ENCODE measurements around the gene CFAP99. TPM values are rescaled to one million over a fixed set of nuclear protein-coding genes. Genes with fewer than 3 reads are reported as not detected.

The CFAP99 gene
- total and polyA plus RNA-seq, 9 of the 15 experiments (the other 6 are each of a cell fraction or from before 2014, with no cell fraction given) = 0.07 to 0.18 (median 0.09) TPM; not detected in 6

DNA sequence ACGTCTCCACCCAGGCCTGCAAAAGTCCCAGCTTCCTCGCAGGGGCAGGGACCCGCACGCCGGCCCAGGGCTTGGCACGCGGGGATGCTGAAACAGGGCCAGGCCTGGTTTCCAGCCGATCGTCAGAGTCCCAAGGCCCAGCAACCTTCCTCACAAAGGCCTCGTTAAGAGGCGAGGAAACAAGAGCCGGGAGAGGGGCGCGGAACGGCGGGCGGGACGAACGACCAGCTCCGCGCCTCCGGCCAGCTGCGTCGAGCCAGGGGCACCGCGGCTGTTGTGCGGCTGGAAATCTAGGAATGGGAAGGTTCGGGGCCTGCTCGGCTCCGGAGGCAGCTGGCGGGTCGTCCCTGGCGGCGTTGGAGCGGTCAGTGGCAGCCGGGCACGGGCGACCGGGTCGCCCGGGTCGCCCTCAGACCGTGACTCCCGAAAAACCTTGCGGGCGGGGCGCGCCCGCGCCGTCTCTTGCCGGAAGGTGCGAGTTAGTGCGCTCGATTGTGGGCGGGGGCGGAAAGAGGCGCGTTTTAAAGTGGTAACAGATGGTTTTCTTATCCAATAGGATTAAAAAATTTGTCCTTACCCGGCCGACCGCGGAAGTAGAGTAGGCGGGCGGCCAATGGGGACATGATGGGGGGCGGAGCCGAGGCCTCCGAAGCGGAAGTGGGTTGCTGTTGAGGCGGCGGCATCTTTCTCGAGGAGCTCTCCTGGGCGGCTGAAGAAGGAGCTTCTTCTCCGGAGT is 49.9 kb downstream of the CFAP99 start, which contains the start of gene RNF4 (continued):
- TF ChIP-seq ILF3 (IDR thresholded peaks at IDR 0.05; ENCODE audit: borderline replicate concordance) = no peak
- no peak for TF ChIP-seq SNRNP70 (optimal IDR thresholded peaks at IDR 0.05; ENCODE audit: low read depth, low read length)
- no peak for TF ChIP-seq RFX5 (IDR thresholded peaks at IDR 0.05; ENCODE audit: low read depth, low read length)
- no peak for TF ChIP-seq SRSF9 (IDR thresholded peaks at IDR 0.05; ENCODE audit: borderline replicate concordance, low read depth, low read length)
- TF ChIP-seq TOE1 (IDR thresholded peaks at IDR 0.05; ENCODE audit: borderline replicate concordance) = no peak
- TF ChIP-seq TOE1 (CRISPR knock-in tag; IDR thresholded peaks at IDR 0.05; ENCODE audit: borderline replicate concordance, low read depth) = 0 out of 2 replicates have a peak, but pooled peaks have one; percentile 20
- no peak for TF ChIP-seq MEF2A (IDR thresholded peaks at IDR 0.05; ENCODE audit: control insufficient read depth, low read depth, low read length)
- no peak for TF ChIP-seq PHF21A (IDR thresholded peaks at IDR 0.05; ENCODE audit: borderline replicate concordance, low read depth)
- no peak for TF ChIP-seq MEF2D (tag; conservative IDR thresholded peaks at IDR 0.05; ENCODE audit: low read depth)
- TF ChIP-seq ZNF282 (CRISPR knock-in tag; IDR thresholded peaks at IDR 0.05) = no peak
- no peak for TF ChIP-seq MCM5 (IDR thresholded peaks at IDR 0.05; ENCODE audit: low read depth)
- TF ChIP-seq KDM1A (IDR thresholded peaks at IDR 0.05) = no peak
- no peak for TF ChIP-seq ZNF695 (CRISPR knock-in tag; IDR thresholded peaks at IDR 0.05)
- peak; percentile 95 for TF ChIP-seq POLR2G (IDR thresholded peaks at IDR 0.05; ENCODE audit: low read depth, low read length)
- TF ChIP-seq KLF16 (IDR thresholded peaks at IDR 0.05) = no peak
- TF ChIP-seq KDM4B (IDR thresholded peaks at IDR 0.05; ENCODE audit: borderline replicate concordance in 2 of 2, low read depth in 1 of 2) = peak in 1 of 2 experiments; percentile 21; a peak in 1 of 4 replicates
- TF ChIP-seq HCFC1 (IDR thresholded peaks at IDR 0.05; ENCODE audit: low read depth, low read length) = peak; percentile 45; the same call in 1 of the 2 replicates
- no peak for TF ChIP-seq TCF7L2 (IDR thresholded peaks at IDR 0.05; ENCODE audit: low read depth, low read length)
- TF ChIP-seq, protein P1, sequence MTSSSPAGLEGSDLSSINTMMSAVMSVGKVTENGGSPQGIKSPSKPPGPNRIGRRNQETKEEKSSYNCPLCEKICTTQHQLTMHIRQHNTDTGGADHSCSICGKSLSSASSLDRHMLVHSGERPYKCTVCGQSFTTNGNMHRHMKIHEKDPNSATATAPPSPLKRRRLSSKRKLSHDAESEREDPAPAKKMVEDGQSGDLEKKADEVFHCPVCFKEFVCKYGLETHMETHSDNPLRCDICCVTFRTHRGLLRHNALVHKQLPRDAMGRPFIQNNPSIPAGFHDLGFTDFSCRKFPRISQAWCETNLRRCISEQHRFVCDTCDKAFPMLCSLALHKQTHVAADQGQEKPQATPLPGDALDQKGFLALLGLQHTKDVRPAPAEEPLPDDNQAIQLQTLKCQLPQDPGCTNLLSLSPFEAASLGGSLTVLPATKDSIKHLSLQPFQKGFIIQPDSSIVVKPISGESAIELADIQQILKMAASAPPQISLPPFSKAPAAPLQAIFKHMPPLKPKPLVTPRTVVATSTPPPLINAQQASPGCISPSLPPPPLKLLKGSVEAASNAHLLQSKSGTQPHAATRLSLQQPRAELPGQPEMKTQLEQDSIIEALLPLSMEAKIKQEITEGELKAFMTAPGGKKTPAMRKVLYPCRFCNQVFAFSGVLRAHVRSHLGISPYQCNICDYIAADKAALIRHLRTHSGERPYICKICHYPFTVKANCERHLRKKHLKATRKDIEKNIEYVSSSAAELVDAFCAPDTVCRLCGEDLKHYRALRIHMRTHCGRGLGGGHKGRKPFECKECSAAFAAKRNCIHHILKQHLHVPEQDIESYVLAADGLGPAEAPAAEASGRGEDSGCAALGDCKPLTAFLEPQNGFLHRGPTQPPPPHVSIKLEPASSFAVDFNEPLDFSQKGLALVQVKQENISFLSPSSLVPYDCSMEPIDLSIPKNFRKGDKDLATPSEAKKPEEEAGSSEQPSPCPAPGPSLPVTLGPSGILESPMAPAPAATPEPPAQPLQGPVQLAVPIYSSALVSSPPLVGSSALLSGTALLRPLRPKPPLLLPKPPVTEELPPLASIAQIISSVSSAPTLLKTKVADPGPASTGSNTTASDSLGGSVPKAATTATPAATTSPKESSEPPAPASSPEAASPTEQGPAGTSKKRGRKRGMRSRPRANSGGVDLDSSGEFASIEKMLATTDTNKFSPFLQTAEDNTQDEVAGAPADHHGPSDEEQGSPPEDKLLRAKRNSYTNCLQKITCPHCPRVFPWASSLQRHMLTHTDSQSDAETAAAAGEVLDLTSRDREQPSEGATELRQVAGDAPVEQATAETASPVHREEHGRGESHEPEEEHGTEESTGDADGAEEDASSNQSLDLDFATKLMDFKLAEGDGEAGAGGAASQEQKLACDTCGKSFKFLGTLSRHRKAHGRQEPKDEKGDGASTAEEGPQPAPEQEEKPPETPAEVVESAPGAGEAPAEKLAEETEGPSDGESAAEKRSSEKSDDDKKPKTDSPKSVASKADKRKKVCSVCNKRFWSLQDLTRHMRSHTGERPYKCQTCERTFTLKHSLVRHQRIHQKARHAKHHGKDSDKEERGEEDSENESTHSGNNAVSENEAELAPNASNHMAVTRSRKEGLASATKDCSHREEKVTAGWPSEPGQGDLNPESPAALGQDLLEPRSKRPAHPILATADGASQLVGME (CRISPR knock-in tag; IDR thresholded peaks at IDR 0.05) = no peak
- TF ChIP-seq PCBP2 (IDR thresholded peaks at IDR 0.05; ENCODE audit: low read depth, low read length, poor library complexity, severe bottlenecking) = no peak
- TF ChIP-seq, protein P2, sequence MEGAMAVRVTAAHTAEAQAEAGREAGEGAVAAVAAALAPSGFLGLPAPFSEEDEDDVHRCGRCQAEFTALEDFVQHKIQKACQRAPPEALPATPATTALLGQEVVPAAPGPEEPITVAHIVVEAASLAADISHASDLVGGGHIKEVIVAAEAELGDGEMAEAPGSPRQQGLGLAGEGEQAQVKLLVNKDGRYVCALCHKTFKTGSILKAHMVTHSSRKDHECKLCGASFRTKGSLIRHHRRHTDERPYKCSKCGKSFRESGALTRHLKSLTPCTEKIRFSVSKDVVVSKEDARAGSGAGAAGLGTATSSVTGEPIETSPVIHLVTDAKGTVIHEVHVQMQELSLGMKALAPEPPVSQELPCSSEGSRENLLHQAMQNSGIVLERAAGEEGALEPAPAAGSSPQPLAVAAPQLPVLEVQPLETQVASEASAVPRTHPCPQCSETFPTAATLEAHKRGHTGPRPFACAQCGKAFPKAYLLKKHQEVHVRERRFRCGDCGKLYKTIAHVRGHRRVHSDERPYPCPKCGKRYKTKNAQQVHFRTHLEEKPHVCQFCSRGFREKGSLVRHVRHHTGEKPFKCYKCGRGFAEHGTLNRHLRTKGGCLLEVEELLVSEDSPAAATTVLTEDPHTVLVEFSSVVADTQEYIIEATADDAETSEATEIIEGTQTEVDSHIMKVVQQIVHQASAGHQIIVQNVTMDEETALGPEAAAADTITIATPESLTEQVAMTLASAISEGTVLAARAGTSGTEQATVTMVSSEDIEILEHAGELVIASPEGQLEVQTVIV (CRISPR knock-in tag; IDR thresholded peaks at IDR 0.05; ENCODE audit: borderline replicate concordance) = no peak

Measured in K562 (cell line).